Renal pelvis (tissue), 4 donors: Measurements from ENCODE around the gene FRG1. TPM values are rescaled to one million over a fixed set of nuclear protein-coding genes. Genes with fewer than 3 reads are reported as not detected.
A peak's percentile ranks its signal among the peaks of the same experiment; 100 is the strongest.
"Not testable (repeated sequence)": the region's sequence is repeated elsewhere in the genome, so short reads cannot be mapped to it uniquely, and the experiment has no call there.

Experiments
- DNase-seq: peaks from one replicate; pipeline ENCODE4 v3.0.0-alpha.2; 2013
- polyA plus RNA-seq, 3 donors: library from polyadenylated mRNA; unstranded; fragments of 120-200 nt; gene quantifications; one replicate each; pipeline ENCODE4 v1.2.1, GENCODE V29; 2013; ENCODE audit not compliant: insufficient read length in 3 of 3

Gene FRG1
- polyA plus RNA-seq, 3 donors, result 52.8 to 70.5 (median 57.5) TPM

DNA sequence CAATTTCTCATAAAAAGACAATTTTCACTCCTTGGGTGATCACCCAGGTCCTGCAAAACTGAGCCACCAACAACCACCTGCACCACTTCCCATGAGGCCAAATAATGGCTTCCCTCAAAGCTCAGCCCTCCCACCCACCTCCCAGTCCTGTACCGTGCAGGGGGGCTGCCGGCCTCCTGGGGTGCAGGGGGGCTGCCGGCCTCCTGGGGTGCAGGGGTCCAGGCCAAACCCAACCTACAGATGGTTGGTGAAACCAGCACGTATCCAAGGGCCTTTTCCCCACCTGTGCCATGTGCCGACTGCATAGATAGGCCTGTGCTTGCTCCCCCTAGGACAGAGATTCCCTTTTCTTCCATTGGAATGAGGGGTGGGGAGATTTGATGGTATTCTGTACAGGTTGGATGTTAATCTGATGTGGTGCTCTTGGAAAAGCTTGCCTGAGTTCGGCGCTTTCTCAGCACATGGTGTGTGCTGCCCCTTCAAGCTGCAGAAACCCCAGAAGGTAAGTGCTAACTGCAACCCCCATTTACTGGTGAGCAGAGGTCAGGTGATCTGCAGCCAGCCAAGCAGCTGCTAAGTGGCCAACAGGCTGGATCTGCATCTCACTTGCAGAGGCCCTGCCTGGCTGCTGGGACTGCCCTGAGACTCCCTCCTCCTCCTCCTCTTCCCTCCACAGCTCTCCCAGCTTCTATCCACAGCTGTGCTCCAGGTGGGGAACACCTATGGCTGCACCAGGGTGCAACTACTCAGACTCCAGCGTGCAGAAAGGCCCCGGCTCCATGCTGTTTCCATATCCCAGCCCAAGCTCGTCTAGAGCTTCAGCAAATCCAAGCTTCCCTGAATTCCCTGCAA, 38.8 kb downstream of the FRG1 start:
- no peak for DNase-seq

DNA sequence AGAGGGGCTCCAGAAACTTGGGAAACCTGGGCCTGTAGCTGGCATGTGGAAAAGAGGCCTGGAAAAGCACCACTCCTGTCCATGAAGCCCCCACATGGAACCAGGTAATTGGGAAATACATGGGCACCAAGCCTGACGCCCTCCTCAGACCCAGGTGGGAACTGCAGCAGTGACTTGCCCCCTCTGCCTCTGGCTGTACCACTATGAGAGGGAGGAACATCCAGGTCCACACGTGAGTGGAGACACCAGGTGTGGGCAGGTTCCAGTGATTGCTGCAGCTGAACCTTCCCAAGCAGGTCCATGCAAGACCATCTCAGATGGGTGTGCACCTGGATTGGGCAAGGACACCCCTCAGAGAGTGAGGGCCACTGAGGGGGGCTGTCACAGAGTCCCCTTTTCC, 39.6 kb downstream of the FRG1 start:
- not testable (repeated sequence) for DNase-seq

DNA sequence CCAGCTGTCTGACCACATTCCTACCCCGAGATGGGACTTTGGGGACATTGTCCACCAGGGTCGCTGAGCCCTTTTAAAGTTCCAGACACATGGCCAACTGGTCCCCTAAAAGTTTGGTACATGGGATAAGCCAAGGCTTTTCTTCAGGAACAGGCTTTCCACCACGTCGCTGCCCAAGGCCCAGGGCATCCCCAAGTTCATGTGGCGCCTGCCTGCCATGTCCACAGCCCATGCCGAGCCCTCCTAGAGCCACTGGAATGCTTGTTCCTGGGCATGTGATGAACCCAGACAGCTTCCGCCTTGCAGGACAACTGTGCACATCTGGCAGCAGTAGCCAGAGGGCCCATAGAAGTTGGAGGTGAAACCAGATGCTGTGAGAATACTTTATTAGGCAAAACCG, 41.3 kb downstream of the FRG1 start:
- DNase-seq, result no peak

DNA sequence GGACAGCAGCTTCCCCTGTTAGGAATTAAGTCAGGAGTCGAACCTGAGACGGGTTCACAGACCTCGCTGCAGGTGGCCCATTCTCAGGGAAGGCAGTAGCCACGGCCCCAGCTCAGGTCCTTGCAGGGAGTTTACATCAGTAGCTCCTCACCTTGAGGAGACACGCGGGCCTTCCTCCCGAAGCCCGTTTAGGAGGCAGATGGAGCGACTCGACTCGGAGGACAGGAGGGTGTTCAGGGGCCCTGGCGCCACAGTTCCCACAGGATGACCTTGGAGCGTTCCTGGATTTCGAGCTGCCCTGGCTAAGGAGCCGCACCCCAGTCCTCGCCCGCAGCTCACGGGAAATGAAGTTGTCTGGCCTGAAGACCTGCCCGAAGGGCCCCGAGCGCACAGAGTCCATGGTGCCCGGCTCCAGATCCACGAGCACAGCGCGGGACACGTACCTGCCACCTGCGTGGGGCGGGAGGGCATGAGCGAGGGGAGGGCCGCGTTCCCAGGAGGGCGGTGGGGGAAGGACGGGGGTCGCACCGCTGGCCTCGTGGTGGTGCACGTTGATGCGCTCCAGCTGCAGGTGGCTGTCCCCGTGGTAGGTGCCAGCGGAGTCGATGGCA, 43.3 kb downstream of the FRG1 start:
- DNase-seq, result not testable (repeated sequence)

DNA sequence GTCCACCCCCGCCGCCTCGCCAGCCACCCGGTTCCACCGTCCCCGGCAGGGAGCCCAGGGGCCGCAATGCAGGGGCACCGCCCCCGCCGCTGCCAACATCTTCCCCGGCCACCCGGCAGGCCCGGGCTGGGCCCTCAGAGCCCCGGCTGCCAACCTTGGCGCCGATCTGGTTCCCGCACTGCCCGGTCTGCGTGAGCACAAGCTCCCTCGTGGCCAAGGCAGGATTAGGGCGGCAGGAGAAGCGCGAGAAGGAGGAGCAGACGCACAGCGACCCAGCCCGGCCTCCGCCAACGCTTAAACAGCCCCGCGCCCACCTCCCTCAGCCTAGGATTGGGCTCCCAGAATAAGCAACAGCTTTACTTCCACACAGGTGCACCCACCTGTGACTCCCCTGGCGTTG, 44.0 kb downstream of the FRG1 start:
- not testable (repeated sequence) for DNase-seq

DNA sequence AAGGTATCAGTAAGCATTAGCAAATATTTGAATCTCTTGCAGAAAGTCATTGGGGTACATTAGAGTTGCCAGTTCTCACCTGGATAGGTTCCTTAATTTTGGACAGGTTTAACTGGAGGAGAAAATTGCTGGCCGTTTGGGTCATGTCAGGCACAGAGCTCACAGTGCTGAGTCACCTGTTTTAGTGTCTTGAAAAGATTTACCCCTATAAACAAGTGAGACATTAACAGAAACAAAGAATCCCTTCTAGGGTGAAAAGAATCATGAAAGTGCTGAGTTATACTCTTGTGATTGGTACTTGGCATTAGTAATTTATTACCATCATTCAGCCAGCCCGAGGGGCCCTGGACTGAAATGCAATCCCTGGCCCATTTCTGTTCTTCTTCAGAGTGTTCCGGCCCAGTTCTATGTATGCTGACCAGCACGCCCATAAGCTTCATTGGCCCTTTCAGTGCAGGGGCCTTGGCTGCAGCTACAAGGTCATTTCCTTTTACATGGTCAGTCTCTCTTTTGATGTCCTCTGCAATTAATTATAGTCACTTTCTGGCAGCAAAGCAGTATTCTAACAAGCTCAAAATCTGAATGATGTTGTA, 45.1 kb downstream of the FRG1 start:
- DNase-seq, result not testable (repeated sequence)

DNA sequence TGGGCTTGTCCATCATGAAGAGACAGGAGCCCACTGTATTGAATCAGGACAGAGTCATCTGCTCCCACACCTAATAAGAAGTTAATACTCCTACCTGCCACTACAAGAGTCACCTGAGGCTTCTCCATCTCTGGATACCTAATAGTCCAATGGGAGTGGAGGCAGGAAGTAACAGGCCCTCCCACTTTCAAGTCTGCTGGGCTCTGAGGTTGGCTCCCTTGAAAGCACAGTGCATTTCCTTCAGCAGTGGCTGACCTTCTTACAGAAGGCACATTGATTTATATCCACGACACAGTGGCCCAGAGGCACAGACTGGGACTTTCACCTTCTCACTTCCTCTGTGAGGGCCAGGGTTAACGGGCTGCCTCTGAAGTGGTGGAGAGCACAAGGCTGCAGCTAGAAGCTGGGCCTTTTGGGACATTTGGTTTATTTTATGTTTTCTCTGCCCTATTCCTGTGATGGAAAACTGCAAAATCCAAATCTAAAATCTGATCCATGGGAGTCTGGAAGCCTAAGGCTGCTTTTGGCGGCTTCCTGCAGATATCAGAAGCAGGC, 48.3 kb downstream of the FRG1 start:
- peak; percentile 8 for DNase-seq

DNA sequence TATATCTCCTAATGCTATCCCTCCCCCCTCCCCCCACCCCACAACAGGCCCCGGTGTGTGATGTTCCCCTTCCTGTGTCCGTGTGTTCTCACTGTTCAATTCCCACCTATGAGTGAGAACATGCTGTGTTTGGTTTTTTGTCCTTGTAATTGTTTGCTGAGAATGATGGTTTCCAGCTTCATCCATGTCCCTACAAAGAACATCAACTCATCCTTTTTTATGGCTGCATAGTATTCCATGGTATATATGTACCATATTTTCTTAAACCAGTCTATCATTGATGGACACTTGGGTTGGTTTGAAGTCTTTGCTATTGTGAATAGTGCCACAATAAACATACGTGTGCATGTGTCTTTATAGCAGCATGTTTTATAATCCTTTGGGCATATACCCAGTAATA, 49.3 kb downstream of the FRG1 start:
- not testable (repeated sequence) for DNase-seq

Other genes starting within 250 kb of the FRG1 start
- gene FRG2, start 86.4 kb downstream of the FRG1 start, polyA plus RNA-seq, result not detected
- not detected for gene DBET, start 123.6 kb downstream of the FRG1 start, polyA plus RNA-seq
- under 1 TPM in 2 of 3 donors, not detected in 1; 0.33 to 0.70 TPM for gene DUX4, start 232.9 kb downstream of the FRG1 start, polyA plus RNA-seq